ENCODE measurements around the gene DDX47.

DNA sequence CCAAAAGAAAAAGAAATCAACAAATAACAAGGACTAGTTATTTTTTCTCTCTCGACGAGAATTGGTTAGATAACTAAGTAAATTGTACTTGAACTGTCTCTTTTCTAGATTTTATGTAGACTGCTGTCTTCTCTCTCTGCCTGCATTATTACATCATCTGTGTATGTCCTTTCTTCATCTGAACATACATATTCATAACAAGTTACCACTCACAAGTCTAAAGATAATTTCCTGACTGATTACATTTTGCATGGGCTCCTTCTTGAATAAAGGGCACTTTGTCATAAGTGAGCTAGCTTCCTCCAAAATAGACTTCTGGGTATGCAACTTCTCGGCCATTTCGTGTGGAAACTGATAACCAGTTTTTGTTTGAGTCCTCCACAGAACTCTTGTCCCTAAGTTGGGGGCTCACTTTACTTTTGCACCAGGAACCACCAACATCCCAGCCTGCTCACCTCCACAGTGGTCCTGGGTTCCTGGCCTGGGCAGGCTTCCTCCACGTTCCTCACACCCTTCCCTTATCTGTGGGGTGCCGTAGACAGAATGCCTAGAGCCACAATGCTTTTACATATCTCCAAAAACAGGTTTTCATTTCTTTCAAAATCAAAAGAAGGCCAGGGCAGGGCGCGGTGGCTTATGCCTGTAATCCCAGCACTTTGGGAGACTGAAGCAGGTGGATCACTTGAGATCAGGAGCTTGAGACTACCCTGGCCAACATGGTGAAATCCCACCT lies 6.2 kb upstream of the DDX47 start:
- TF ChIP-seq, protein P1, sequence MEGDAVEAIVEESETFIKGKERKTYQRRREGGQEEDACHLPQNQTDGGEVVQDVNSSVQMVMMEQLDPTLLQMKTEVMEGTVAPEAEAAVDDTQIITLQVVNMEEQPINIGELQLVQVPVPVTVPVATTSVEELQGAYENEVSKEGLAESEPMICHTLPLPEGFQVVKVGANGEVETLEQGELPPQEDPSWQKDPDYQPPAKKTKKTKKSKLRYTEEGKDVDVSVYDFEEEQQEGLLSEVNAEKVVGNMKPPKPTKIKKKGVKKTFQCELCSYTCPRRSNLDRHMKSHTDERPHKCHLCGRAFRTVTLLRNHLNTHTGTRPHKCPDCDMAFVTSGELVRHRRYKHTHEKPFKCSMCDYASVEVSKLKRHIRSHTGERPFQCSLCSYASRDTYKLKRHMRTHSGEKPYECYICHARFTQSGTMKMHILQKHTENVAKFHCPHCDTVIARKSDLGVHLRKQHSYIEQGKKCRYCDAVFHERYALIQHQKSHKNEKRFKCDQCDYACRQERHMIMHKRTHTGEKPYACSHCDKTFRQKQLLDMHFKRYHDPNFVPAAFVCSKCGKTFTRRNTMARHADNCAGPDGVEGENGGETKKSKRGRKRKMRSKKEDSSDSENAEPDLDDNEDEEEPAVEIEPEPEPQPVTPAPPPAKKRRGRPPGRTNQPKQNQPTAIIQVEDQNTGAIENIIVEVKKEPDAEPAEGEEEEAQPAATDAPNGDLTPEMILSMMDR (IDR thresholded peaks at IDR 0.05), result no peak
- TF ChIP-seq CREM (CRISPR knock-in tag; IDR thresholded peaks at IDR 0.05) (no peak), NFYB (CRISPR knock-in tag; conservative IDR thresholded peaks at IDR 0.05; ENCODE audit: low read depth) (no peak), ZNF263 (CRISPR knock-in tag; IDR thresholded peaks at IDR 0.05; ENCODE audit: low read depth) (no peak), SP1 (CRISPR knock-in tag; conservative IDR thresholded peaks at IDR 0.05) (no peak), NR2C2 (CRISPR knock-in tag; IDR thresholded peaks at IDR 0.05) (no peak)
- TF ChIP-seq, protein P2, sequence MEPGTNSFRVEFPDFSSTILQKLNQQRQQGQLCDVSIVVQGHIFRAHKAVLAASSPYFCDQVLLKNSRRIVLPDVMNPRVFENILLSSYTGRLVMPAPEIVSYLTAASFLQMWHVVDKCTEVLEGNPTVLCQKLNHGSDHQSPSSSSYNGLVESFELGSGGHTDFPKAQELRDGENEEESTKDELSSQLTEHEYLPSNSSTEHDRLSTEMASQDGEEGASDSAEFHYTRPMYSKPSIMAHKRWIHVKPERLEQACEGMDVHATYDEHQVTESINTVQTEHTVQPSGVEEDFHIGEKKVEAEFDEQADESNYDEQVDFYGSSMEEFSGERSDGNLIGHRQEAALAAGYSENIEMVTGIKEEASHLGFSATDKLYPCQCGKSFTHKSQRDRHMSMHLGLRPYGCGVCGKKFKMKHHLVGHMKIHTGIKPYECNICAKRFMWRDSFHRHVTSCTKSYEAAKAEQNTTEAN (CRISPR knock-in tag; IDR thresholded peaks at IDR 0.05), result no peak
- TF ChIP-seq, protein P3, sequence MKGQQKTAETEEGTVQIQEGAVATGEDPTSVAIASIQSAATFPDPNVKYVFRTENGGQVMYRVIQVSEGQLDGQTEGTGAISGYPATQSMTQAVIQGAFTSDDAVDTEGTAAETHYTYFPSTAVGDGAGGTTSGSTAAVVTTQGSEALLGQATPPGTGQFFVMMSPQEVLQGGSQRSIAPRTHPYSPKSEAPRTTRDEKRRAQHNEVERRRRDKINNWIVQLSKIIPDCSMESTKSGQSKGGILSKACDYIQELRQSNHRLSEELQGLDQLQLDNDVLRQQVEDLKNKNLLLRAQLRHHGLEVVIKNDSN (CRISPR knock-in tag; IDR thresholded peaks at IDR 0.05), result no peak
- TF ChIP-seq, protein P4, sequence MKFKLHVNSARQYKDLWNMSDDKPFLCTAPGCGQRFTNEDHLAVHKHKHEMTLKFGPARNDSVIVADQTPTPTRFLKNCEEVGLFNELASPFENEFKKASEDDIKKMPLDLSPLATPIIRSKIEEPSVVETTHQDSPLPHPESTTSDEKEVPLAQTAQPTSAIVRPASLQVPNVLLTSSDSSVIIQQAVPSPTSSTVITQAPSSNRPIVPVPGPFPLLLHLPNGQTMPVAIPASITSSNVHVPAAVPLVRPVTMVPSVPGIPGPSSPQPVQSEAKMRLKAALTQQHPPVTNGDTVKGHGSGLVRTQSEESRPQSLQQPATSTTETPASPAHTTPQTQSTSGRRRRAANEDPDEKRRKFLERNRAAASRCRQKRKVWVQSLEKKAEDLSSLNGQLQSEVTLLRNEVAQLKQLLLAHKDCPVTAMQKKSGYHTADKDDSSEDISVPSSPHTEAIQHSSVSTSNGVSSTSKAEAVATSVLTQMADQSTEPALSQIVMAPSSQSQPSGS (CRISPR knock-in tag; IDR thresholded peaks at IDR 0.05; ENCODE audit: borderline replicate concordance, low read depth), result no peak
- TF ChIP-seq, protein P5, sequence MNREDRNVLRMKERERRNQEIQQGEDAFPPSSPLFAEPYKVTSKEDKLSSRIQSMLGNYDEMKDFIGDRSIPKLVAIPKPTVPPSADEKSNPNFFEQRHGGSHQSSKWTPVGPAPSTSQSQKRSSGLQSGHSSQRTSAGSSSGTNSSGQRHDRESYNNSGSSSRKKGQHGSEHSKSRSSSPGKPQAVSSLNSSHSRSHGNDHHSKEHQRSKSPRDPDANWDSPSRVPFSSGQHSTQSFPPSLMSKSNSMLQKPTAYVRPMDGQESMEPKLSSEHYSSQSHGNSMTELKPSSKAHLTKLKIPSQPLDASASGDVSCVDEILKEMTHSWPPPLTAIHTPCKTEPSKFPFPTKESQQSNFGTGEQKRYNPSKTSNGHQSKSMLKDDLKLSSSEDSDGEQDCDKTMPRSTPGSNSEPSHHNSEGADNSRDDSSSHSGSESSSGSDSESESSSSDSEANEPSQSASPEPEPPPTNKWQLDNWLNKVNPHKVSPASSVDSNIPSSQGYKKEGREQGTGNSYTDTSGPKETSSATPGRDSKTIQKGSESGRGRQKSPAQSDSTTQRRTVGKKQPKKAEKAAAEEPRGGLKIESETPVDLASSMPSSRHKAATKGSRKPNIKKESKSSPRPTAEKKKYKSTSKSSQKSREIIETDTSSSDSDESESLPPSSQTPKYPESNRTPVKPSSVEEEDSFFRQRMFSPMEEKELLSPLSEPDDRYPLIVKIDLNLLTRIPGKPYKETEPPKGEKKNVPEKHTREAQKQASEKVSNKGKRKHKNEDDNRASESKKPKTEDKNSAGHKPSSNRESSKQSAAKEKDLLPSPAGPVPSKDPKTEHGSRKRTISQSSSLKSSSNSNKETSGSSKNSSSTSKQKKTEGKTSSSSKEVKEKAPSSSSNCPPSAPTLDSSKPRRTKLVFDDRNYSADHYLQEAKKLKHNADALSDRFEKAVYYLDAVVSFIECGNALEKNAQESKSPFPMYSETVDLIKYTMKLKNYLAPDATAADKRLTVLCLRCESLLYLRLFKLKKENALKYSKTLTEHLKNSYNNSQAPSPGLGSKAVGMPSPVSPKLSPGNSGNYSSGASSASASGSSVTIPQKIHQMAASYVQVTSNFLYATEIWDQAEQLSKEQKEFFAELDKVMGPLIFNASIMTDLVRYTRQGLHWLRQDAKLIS (CRISPR knock-in tag; IDR thresholded peaks at IDR 0.05; ENCODE audit: borderline replicate concordance), result no peak

Data from WTC11 (cell line).